IPS-18a (cell line): ENCODE results near the gene RNASE7.

Experiments
- H3K27ac ChIP-seq: one replicate; pipeline ENCODE4 v1.5.1; 2013; ENCODE audit warnings: low read length
- H3K27me3 ChIP-seq: one replicate; pipeline ENCODE4 v1.6.1; 2013; ENCODE audit warnings: mild to moderate bottlenecking, low read length; ENCODE audit not compliant: control insufficient read depth, insufficient read depth
- H3K36me3 ChIP-seq: one replicate; pipeline ENCODE4 v1.6.1; 2013; ENCODE audit warnings: low read depth, low read length; ENCODE audit not compliant: control insufficient read depth
- H3K4me1 ChIP-seq: one replicate; pipeline ENCODE4 v1.6.1; 2013; ENCODE audit warnings: low read depth, low read length; ENCODE audit not compliant: control insufficient read depth
- H3K4me3 ChIP-seq: one replicate; pipeline ENCODE4 v1.5.1; 2013; ENCODE audit warnings: low read length
- H3K9ac ChIP-seq: one replicate; pipeline ENCODE4 v1.6.1; 2013; ENCODE audit warnings: mild to moderate bottlenecking, low read length, moderate library complexity
- H3K9me3 ChIP-seq: one replicate; pipeline ENCODE4 v1.6.1; 2013; ENCODE audit warnings: low read depth, low read length; ENCODE audit not compliant: control insufficient read depth

The RNASE7 gene

GRCh38 chr14:21024585-21025370, 17.4 kb upstream of the RNASE7 start, which contains the start of gene NDRG2:
Gene NDRG2, minus strand, starts transcription at chr14:21025061. Its CDS starts 1,746 bp downstream, at chr14:21023315.
- H3K4me3 ChIP-seq: peak within 1 kb of the TSS; percentile 75
- no peaks in the 10 kb centered on the region for H3K9me3 ChIP-seq
- H3K27me3 ChIP-seq: peaks cover 40% of the 10 kb centered on the region
- no peaks in the 10 kb centered on the region for H3K36me3 ChIP-seq
- H3K9ac ChIP-seq: peak within 1 kb of the TSS; percentile 56
- no peak within 1 kb of the TSS for H3K27ac ChIP-seq
- peaks cover 18% of the 10 kb centered on the region for H3K4me1 ChIP-seq

GRCh38 chr14:21025371-21026273, 16.5 kb upstream of the RNASE7 start:
- H3K36me3 ChIP-seq: no peaks in the 10 kb centered on the region
- peaks cover 40% of the 10 kb centered on the region for H3K27me3 ChIP-seq
- H3K4me1 ChIP-seq: peaks cover 18% of the 10 kb centered on the region
- H3K9me3 ChIP-seq: no peaks in the 10 kb centered on the region
- no peak overlapping the region for H3K27ac ChIP-seq
- H3K4me3 ChIP-seq: peak overlapping the region; percentile 75
- peak overlapping the region; percentile 56 for H3K9ac ChIP-seq

GRCh38 chr14:21026274-21026987, 15.7 kb upstream of the RNASE7 start:
- H3K27me3 ChIP-seq: peaks cover 40% of the 10 kb centered on the region
- H3K9me3 ChIP-seq: no peaks in the 10 kb centered on the region
- H3K36me3 ChIP-seq: no peaks in the 10 kb centered on the region
- peak overlapping the region; percentile 56 for H3K9ac ChIP-seq
- H3K4me1 ChIP-seq: peaks cover 18% of the 10 kb centered on the region
- peak overlapping the region; percentile 75 for H3K4me3 ChIP-seq
- no peak overlapping the region for H3K27ac ChIP-seq

GRCh38 chr14:21026988-21027315, 15.2 kb upstream of the RNASE7 start:
- H3K27ac ChIP-seq: no peak overlapping the region
- H3K9me3 ChIP-seq: no peaks in the 10 kb centered on the region
- peaks cover 40% of the 10 kb centered on the region for H3K27me3 ChIP-seq
- no peak overlapping the region for H3K9ac ChIP-seq
- H3K4me1 ChIP-seq: peaks cover 18% of the 10 kb centered on the region
- H3K4me3 ChIP-seq: no peak overlapping the region
- H3K36me3 ChIP-seq: no peaks in the 10 kb centered on the region

GRCh38 chr14:21029917-21030316, 12.2 kb upstream of the RNASE7 start, which contains the start of gene TPPP2:
Gene TPPP2, plus strand, starts transcription at chr14:21030217. Its CDS starts 365 bp downstream, at chr14:21030582.
- H3K4me3 ChIP-seq: no peak within 1 kb of the TSS
- no peaks in the 10 kb centered on the region for H3K36me3 ChIP-seq
- peaks cover 16% of the 10 kb centered on the region for H3K27me3 ChIP-seq
- H3K9me3 ChIP-seq: no peaks in the 10 kb centered on the region
- no peak within 1 kb of the TSS for H3K27ac ChIP-seq
- peaks cover 13% of the 10 kb centered on the region for H3K4me1 ChIP-seq
- H3K9ac ChIP-seq: no peak within 1 kb of the TSS

- Histone ChIP-seq H3K27ac (no peak overlapping the region), H3K27me3 (peaks cover 16% of the 10 kb centered on the region), H3K36me3 (no peaks in the 10 kb centered on the region)
Measured at GRCh38 chr14:21030531-21030930, 11.6 kb upstream of the RNASE7 start.

GRCh38 chr14:21032326-21033132, 9.6 kb upstream of the RNASE7 start:
- H3K4me3 ChIP-seq: no peak overlapping the region
- H3K9ac ChIP-seq: no peak overlapping the region
- no peaks in the 10 kb centered on the region for H3K9me3 ChIP-seq
- H3K4me1 ChIP-seq: no peaks in the 10 kb centered on the region
- no peak overlapping the region for H3K27ac ChIP-seq
- peaks cover under 1% of the 10 kb centered on the region for H3K27me3 ChIP-seq
- H3K36me3 ChIP-seq: no peaks in the 10 kb centered on the region

More at GRCh38 chr14:21030531-21030930, 11.6 kb upstream of the RNASE7 start:
- Histone ChIP-seq H3K4me3 (no peak overlapping the region), H3K9me3 (no peaks in the 10 kb centered on the region), H3K4me1 (peaks cover 13% of the 10 kb centered on the region), H3K9ac (no peak overlapping the region)

- Histone ChIP-seq H3K27me3 (no peaks in the 10 kb centered on the region), H3K9ac (no peak overlapping the region), H3K36me3 (no peaks in the 10 kb centered on the region), H3K4me1 (no peaks in the 10 kb centered on the region), H3K27ac (no peak overlapping the region), H3K9me3 (no peaks in the 10 kb centered on the region), H3K4me3 (no peak overlapping the region)
Measured at GRCh38 chr14:21033133-21033698, 8.9 kb upstream of the RNASE7 start.

GRCh38 chr14:21034707-21035106, 7.5 kb upstream of the RNASE7 start, which contains the start of gene RNASE13:
Gene RNASE13, minus strand, starts transcription at chr14:21034807. Its CDS starts 519 bp downstream, at chr14:21034288.
- H3K4me1 ChIP-seq: peaks cover 12% of the 10 kb centered on the region
- no peak within 1 kb of the TSS for H3K9ac ChIP-seq
- H3K9me3 ChIP-seq: no peaks in the 10 kb centered on the region
- H3K27me3 ChIP-seq: no peaks in the 10 kb centered on the region
- H3K36me3 ChIP-seq: no peaks in the 10 kb centered on the region
- H3K27ac ChIP-seq: no peak within 1 kb of the TSS
- no peak within 1 kb of the TSS for H3K4me3 ChIP-seq

- peaks cover 15% of the 10 kb centered on the region for H3K4me1 ChIP-seq
- H3K9ac ChIP-seq: no peak overlapping the region
- H3K27me3 ChIP-seq: no peaks in the 10 kb centered on the region
- H3K27ac ChIP-seq: no peak overlapping the region
- H3K4me3 ChIP-seq: no peak overlapping the region
- H3K36me3 ChIP-seq: no peaks in the 10 kb centered on the region
- no peaks in the 10 kb centered on the region for H3K9me3 ChIP-seq
Measured at GRCh38 chr14:21036751-21037150, 5.4 kb upstream of the RNASE7 start.
